Liver (tissue), 3 donors: Measurements from ENCODE around the gene LRRC28.

Experiments
- FOXA1 ChIP-seq: IDR thresholded peaks from 2 replicates; pipeline ENCODE4 v1.6.1; 2016; ENCODE audit warnings: antibody characterized with exemption
- JUND ChIP-seq, 2 donors: IDR thresholded peaks; 2 replicates each; pipeline ENCODE4 v1.6.1; 2016; ENCODE audit warnings: antibody characterized with exemption in 2 of 2
- NR2F2 ChIP-seq: IDR thresholded peaks from 2 replicates; pipeline ENCODE4 v1.6.1; 2016; ENCODE audit warnings: antibody characterized with exemption
- RAD21 ChIP-seq, 2 donors: IDR thresholded peaks; 2 replicates each; pipeline ENCODE4 v1.6.1; 2016; ENCODE audit warnings: antibody characterized with exemption in 2 of 2, mild to moderate bottlenecking in 2 of 2
- RXRA ChIP-seq, 2 donors: IDR thresholded peaks; 2 replicates each; pipeline ENCODE4 v1.6.1; 2017 to 2018; ENCODE audit warnings: antibody characterized with exemption in 2 of 2, mild to moderate bottlenecking in 1 of 2
- SP1 ChIP-seq: IDR thresholded peaks from 2 replicates; pipeline ENCODE4 v1.6.1; 2018; ENCODE audit warnings: antibody characterized with exemption, mild to moderate bottlenecking
- TAF1 ChIP-seq: conservative IDR thresholded peaks from 2 replicates; pipeline ENCODE4 v1.6.1; 2016; ENCODE audit warnings: antibody characterized with exemption, mild to moderate bottlenecking
- YY1 ChIP-seq: IDR thresholded peaks from 2 replicates; pipeline ENCODE4 v1.6.1; 2016; ENCODE audit warnings: antibody characterized with exemption, mild to moderate bottlenecking
- TF ChIP-seq, protein P1 (sequence below): fragments of 150-350 bp; IDR thresholded peaks from 2 replicates; pipeline ENCODE4 v1.5.1; 2017; ENCODE audit warnings: improper control_type of control experiment, low read depth, low read length; ENCODE audit not compliant: missing input control
- TF ChIP-seq, protein P2 (sequence below): IDR thresholded peaks from 2 replicates; pipeline ENCODE4 v1.6.1; 2016; ENCODE audit warnings: antibody characterized with exemption, mild to moderate bottlenecking
- TF ChIP-seq, protein P3 (sequence below): IDR thresholded peaks from 2 replicates; pipeline ENCODE4 v1.6.1; 2016; ENCODE audit warnings: antibody characterized with exemption
- donor health status: healthy.
- donor health status: healthy.

DNA sequence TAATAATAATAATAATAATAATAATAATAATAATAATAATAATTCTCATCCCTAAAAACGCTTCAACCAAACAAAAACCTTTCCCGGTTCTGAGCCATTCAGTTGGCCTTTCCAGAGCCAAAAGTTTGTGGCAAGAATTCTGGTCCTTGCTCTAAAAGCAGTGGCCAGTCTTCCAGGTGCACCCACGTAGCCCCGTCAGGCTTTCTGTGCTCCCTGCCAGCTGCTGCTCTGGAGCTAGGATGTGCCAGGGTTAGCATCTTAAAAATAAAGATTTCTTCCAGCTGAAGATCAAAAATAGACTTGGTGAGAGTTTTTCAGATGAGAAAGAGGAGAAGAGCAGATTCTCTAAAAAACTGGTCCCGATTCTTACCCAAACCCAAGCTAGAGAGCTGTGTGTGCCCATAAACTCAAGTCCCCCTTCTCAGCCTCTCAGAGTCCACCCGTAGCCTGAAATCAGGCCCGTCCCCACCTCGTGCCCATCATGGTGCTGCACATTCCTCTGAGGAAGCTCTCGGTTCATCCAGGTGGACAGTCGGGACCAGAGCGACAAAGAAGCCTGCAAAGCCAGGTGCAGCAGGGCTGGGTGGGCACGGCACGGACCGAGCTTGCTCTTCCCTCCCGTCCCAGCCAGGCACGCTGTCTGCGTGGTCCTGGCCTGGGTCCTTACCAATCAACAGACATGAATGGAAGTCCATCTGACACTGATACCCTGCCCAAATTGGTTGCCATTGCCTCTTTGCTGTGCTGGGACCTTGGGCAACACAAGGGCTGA lies 155.6 kb downstream of the LRRC28 start:
- TF ChIP-seq, protein P1, sequence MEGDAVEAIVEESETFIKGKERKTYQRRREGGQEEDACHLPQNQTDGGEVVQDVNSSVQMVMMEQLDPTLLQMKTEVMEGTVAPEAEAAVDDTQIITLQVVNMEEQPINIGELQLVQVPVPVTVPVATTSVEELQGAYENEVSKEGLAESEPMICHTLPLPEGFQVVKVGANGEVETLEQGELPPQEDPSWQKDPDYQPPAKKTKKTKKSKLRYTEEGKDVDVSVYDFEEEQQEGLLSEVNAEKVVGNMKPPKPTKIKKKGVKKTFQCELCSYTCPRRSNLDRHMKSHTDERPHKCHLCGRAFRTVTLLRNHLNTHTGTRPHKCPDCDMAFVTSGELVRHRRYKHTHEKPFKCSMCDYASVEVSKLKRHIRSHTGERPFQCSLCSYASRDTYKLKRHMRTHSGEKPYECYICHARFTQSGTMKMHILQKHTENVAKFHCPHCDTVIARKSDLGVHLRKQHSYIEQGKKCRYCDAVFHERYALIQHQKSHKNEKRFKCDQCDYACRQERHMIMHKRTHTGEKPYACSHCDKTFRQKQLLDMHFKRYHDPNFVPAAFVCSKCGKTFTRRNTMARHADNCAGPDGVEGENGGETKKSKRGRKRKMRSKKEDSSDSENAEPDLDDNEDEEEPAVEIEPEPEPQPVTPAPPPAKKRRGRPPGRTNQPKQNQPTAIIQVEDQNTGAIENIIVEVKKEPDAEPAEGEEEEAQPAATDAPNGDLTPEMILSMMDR, result no peak
- TF ChIP-seq, protein P2, sequence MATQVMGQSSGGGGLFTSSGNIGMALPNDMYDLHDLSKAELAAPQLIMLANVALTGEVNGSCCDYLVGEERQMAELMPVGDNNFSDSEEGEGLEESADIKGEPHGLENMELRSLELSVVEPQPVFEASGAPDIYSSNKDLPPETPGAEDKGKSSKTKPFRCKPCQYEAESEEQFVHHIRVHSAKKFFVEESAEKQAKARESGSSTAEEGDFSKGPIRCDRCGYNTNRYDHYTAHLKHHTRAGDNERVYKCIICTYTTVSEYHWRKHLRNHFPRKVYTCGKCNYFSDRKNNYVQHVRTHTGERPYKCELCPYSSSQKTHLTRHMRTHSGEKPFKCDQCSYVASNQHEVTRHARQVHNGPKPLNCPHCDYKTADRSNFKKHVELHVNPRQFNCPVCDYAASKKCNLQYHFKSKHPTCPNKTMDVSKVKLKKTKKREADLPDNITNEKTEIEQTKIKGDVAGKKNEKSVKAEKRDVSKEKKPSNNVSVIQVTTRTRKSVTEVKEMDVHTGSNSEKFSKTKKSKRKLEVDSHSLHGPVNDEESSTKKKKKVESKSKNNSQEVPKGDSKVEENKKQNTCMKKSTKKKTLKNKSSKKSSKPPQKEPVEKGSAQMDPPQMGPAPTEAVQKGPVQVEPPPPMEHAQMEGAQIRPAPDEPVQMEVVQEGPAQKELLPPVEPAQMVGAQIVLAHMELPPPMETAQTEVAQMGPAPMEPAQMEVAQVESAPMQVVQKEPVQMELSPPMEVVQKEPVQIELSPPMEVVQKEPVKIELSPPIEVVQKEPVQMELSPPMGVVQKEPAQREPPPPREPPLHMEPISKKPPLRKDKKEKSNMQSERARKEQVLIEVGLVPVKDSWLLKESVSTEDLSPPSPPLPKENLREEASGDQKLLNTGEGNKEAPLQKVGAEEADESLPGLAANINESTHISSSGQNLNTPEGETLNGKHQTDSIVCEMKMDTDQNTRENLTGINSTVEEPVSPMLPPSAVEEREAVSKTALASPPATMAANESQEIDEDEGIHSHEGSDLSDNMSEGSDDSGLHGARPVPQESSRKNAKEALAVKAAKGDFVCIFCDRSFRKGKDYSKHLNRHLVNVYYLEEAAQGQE, result no peak
- TF ChIP-seq SP1, result no peak
- TF ChIP-seq, protein P3, sequence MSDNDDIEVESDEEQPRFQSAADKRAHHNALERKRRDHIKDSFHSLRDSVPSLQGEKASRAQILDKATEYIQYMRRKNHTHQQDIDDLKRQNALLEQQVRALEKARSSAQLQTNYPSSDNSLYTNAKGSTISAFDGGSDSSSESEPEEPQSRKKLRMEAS, result no peak
- TF ChIP-seq YY1, result no peak
- no peak for TF ChIP-seq TAF1
- TF ChIP-seq RXRA (IDR thresholded peaks at IDR 0.05), result no peak
- no peak for TF ChIP-seq JUND (IDR thresholded peaks at IDR 0.05)
- no peak for TF ChIP-seq NR2F2
- no peak for TF ChIP-seq RAD21 (IDR thresholded peaks at IDR 0.05)
- TF ChIP-seq FOXA1, result no peak
